GM12872 (cell line): ENCODE measurements around the gene MTERF4.

Source experiments
- TF ChIP-seq, protein P1 (sequence below): IDR thresholded peaks from 3 replicates; pipeline ENCODE4 v1.5.1; 2011; ENCODE audit warnings: low read depth, mild to moderate bottlenecking, low read length, moderate library complexity; ENCODE audit not compliant: insufficient read depth

MTERF4 gene

DNA sequence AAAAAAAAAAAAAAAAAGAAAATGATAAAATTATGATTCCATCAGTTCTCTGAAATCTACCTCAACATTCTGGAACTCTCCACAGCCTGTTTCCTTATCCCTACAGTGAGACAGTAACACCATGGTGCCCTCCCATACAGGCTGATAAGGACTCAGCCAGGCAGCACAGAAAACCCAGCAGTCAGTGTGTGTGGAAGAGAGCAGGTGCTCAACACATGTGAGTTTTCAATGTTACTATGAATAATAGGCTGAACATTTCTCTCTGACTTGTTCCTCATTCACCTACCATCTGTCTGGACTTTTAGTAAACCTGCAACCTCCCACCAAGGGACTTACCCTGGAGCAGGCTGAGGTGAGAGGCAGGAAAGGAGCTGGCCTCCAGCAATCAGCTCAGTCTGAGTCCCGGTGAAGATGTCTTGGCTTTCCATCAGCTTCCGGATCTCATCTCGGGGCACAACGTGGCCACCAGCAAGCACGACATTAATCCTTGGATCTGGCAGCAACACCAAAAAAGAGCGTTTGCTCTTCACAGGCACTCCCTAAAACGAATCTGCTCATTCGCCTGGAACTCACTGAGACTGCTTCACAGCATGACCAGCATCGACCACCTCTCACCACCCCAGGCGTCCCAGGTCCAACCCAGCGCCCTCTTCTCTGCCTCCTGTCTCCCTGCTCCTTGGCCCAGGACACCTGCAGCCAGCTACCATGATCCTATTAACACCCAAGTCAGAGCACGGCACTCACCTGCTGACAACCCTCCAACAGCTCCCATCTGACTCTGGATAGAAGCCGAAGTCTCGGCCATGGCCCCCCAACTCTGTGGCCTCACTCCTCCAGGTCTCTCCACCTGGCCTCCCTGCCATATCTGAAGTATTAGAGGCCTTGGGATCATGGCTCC, 30.7 kb upstream of the MTERF4 start:
- TF ChIP-seq, protein P1, sequence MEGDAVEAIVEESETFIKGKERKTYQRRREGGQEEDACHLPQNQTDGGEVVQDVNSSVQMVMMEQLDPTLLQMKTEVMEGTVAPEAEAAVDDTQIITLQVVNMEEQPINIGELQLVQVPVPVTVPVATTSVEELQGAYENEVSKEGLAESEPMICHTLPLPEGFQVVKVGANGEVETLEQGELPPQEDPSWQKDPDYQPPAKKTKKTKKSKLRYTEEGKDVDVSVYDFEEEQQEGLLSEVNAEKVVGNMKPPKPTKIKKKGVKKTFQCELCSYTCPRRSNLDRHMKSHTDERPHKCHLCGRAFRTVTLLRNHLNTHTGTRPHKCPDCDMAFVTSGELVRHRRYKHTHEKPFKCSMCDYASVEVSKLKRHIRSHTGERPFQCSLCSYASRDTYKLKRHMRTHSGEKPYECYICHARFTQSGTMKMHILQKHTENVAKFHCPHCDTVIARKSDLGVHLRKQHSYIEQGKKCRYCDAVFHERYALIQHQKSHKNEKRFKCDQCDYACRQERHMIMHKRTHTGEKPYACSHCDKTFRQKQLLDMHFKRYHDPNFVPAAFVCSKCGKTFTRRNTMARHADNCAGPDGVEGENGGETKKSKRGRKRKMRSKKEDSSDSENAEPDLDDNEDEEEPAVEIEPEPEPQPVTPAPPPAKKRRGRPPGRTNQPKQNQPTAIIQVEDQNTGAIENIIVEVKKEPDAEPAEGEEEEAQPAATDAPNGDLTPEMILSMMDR: no peak

DNA sequence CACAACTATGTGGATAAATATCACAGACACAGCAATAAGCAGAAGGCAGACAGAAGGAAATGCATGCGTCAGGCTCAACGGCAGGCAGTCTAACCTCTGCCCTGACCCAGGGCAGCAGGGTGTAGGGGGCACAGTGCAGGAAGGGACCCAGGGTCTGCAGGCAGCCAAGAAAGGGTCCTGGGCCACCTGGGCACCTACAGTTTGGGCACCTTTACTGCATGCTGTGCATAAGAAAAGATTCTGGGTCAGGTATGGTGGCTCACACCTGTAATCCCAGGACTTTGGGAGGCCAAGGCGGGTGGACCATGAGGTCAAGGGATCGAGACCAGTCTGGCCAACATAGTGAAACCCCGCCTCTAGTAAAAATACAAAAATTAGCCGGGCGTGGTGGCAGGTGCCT, 29.4 kb upstream of the MTERF4 start:
- TF ChIP-seq, protein P1: no peak

DNA sequence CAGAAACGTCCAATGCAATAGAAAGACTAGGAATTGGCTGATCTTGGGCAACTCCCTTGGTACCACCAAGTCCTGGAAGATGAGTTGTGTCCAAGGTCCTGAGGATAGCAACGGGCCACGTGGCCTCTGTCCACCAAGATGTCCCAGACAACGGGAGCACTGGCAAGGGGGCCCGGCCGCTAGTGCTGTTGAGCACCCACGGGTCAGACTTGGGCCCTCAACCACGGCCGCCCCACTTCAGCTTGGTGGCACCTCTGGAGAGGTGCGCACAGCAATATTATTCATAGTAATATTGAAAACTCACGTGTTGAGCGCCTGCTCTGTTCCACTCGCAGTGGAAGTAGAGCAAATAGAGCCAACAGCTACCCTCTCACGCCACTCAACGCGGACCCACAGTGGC, 28.2 kb upstream of the MTERF4 start:
- TF ChIP-seq, protein P1: no peak

DNA sequence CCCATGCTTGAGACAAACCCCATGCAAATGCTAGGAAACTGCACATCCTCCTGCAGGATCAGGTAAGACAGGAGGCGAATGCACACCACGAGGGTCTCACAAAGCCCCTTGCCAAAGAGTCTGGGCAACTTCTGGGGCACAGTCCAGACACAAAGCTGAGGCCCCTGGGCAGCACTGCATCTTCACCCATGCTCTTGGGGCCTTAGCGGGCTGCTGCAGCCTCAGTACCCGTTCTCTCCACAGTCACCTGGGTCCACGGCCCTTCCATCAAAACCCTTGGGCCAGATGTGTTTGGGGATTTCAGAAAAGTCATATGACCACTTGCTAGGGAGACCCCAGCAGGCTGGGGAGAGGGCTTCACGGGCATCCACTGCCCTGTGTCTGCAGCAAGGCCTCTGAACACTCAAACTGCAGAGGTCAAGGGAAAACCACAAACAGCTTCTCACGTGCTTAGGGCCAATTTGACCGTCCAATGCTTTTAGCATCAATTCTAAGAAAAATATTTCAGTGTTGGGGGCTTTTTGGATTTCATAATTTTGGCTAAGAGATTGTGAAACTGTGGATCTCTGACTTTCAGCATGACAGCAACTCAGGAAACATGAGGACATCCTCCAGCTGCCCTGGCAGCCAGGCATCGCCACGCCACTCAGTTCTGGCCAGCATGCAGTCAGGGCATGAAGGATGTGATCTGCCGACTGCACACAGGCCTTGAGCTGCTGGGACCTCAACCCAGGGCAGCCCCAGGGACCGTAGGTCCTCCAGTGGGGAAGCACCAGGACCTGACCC, 27.2 kb upstream of the MTERF4 start:
- TF ChIP-seq, protein P1: no peak

DNA sequence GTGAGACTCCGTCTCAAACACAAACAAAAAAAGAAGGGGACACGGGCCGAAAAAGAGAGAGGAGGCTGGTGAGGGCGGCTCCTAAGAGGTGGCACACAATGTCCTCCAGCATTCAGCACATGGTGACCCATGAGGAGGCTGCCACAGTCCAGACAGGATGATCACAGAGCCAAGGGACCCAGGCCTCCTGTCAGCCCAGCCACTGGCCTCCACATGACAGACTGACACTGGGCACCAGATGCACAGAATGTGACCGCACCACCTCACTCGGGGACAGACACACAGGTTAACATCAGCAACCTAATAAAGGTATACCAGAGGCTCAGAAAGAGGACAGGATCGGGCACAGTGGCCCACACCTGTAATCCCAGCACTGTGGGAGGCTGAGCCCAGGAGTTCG, 26.2 kb upstream of the MTERF4 start:
- TF ChIP-seq, protein P1: no peak

DNA sequence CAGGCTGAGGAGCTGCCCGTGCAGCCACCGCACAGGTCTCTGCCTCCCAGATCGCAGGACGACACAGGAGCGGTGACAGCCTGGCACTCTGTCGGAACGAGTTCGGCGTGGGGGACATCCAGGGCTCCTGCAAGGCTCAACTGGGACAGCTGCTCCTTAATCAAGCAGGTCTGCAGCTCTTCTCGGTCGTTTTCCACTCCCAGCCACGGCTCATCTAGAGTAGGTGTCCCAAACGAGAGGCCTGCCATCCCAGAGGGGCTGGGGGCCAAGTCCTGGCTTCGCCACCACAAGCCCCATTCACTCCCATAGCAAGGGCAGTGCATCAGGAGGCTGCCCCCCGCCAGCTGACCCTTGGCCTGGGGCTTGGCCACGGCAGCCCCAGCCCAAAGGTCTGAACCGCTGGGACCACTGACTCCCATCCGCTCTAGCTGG, 24.7 kb upstream of the MTERF4 start:
- TF ChIP-seq, protein P1: no peak

DNA sequence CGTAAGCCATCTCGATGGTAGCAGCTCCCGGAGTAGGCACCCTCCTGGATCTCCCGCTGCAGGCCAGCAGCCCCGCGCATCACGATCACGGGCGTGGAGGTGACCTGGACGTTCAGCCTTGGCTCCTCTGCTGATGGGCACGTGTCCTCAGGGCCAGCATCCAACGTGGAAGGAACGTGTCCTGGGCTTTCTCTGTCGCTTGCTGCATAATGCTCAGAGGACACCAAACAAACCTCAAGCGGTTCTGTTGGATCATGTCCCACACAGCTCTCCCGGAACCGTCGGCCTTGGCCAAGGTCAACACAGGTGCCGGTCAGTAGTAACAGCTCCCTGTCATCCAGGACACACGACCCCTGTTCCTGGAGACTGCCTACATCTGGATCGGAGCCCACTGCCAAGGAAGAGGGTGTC, 24.1 kb upstream of the MTERF4 start:
- TF ChIP-seq, protein P1: no peak
